Measurements from ENCODE around the gene UVRAG. TPM values are rescaled to one million over a fixed set of nuclear protein-coding genes. Genes with fewer than 3 reads are reported as not detected.

UVRAG gene
- total and polyA plus RNA-seq, 2 of the 13 experiments (the other 11 are each of a cell fraction or from before 2014, with no cell fraction given): 9.7 to 17.3 TPM

DNA sequence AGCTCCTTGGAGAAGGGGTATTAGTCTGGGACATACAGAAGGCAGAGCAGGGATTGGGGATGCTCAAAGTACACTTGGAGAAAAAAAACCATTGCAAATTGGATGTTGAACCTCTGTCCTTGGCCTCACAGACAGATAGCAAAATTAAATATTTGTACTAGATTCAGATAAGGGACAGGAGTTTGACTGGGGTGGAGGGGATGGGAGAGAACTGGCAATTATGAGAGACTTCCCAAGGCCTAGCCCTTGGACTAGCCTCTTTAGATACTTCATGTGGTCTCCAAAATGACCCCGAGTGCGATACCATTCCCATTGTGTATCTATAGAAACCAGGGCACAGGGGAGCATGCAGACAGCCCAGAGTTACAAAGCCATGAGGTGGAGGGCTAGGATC is 30.9 kb upstream of the UVRAG start (continued):
- TF ChIP-seq, protein P1, sequence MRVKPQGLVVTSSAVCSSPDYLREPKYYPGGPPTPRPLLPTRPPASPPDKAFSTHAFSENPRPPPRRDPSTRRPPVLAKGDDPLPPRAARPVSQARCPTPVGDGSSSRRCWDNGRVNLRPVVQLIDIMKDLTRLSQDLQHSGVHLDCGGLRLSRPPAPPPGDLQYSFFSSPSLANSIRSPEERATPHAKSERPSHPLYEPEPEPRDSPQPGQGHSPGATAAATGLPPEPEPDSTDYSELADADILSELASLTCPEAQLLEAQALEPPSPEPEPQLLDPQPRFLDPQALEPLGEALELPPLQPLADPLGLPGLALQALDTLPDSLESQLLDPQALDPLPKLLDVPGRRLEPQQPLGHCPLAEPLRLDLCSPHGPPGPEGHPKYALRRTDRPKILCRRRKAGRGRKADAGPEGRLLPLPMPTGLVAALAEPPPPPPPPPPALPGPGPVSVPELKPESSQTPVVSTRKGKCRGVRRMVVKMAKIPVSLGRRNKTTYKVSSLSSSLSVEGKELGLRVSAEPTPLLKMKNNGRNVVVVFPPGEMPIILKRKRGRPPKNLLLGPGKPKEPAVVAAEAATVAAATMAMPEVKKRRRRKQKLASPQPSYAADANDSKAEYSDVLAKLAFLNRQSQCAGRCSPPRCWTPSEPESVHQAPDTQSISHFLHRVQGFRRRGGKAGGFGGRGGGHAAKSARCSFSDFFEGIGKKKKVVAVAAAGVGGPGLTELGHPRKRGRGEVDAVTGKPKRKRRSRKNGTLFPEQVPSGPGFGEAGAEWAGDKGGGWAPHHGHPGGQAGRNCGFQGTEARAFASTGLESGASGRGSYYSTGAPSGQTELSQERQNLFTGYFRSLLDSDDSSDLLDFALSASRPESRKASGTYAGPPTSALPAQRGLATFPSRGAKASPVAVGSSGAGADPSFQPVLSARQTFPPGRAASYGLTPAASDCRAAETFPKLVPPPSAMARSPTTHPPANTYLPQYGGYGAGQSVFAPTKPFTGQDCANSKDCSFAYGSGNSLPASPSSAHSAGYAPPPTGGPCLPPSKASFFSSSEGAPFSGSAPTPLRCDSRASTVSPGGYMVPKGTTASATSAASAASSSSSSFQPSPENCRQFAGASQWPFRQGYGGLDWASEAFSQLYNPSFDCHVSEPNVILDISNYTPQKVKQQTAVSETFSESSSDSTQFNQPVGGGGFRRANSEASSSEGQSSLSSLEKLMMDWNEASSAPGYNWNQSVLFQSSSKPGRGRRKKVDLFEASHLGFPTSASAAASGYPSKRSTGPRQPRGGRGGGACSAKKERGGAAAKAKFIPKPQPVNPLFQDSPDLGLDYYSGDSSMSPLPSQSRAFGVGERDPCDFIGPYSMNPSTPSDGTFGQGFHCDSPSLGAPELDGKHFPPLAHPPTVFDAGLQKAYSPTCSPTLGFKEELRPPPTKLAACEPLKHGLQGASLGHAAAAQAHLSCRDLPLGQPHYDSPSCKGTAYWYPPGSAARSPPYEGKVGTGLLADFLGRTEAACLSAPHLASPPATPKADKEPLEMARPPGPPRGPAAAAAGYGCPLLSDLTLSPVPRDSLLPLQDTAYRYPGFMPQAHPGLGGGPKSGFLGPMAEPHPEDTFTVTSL (CRISPR knock-in tag; IDR thresholded peaks at IDR 0.05; ENCODE audit: borderline replicate concordance): peak; percentile 74; the same call in 1 of the 2 replicates
- TF ChIP-seq RCOR2 (CRISPR knock-in tag; IDR thresholded peaks at IDR 0.05): peak; percentile 90

DNA sequence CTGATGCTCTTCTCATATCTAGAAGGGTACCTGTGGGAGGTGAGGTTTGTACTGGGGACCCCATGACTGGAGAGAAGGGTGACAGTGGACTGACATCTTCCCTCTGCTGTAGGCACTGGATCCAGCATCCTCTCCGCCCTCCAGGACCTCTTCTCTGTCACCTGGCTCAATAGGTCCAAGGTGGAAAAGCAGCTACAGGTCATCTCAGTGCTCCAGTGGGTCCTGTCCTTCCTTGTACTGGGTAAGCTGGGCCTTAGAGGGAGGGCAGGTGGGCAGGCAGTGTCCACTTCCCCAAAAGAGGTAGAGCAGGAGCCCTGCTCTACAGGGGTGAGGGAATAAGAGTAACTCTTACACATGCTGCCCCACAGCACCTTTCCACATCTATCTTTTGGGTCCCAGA is 30.5 kb upstream of the UVRAG start:
- in situ Hi-C loops (cut with HindIII; ENCODE audit: extremely low pct_ligation_motif_present, low pct_unique_long_range_greater_than_20kb): no loop called here
- H3K36me3 ChIP-seq (replicated peaks in 1 of 2; ENCODE audit: control insufficient read depth in 1 of 2, insufficient read depth in 2 of 2, low read length in 2 of 2): peaks cover 7 to 19% of the 10 kb centered on the region in 2 experiments; a peak in 4 of 5 replicates
- no peak for FAIRE-seq
- no peaks in the 10 kb centered on the region for H3K79me2 ChIP-seq (ENCODE audit: insufficient read depth, low read length)
- 80% methylated on average over 1 of the region's 1 CpG for WGBS (ENCODE audit: low lambda C conversion rate)
- no peaks in the 10 kb centered on the region for H4K20me1 ChIP-seq (ENCODE audit: insufficient read depth, low read length)
- CTCF ChIA-PET (ENCODE audit: low intra/inter-chr PET ratio, low total read pairs): no interaction called here
- intact Hi-C loops (cut with micrococcal nuclease; ENCODE audit: unreplicated experiment): loop anchor here (2.0 kb wide), 1 partner anchor 16 kb away; the partner anchor contains the start of gene DGAT2
- peak overlapping the region; percentile 74 for H3K4me2 ChIP-seq (ENCODE audit: low read depth, low read length)
- no peak overlapping the region for H3K4me3 ChIP-seq (replicated peaks in 1 of 3; ENCODE audit: insufficient read depth in 1 of 3, low read depth in 2 of 3, low read length in 3 of 3)
- peak overlapping the region; percentile 92 for H3K27ac ChIP-seq (ENCODE audit: extremely low read length, insufficient read depth, low read length)
- peak overlapping the region; percentile 49; the same call in 1 of the 2 replicates for H3K9ac ChIP-seq (ENCODE audit: insufficient read depth, low read depth, low read length)
- POLR2A ChIA-PET: interaction anchor here (1.0 to 7.9 kb wide), 9 partner anchors 10 to 222 kb away, joined by 3 to 138 read pairs (median 23); partner anchors contain the start of gene DGAT2
- no peaks in the 10 kb centered on the region for H3K9me3 ChIP-seq (ENCODE audit: low read length)
- no peak for DNase-seq (ENCODE audit: low spot score)
- H3K4me1 ChIP-seq (ENCODE audit: insufficient read depth, low read length): peaks cover 84% of the 10 kb centered on the region
- no peaks in the 10 kb centered on the region for H3K27me3 ChIP-seq (ENCODE audit: control insufficient read depth in 1 of 2, insufficient read depth in 2 of 2, low read length in 2 of 2)
- no peak overlapping the region for H2AFZ ChIP-seq (ENCODE audit: low read length)
- no peak; the same call in 2 of the 3 replicates for ATAC-seq
- BruUV-seq (replicated peaks): no TSS peak
- TF ChIP-seq MTA1 (CRISPR knock-in tag; IDR thresholded peaks at IDR 0.05; ENCODE audit: borderline replicate concordance) (no peak), ZNF75D (CRISPR knock-in tag; IDR thresholded peaks at IDR 0.05; ENCODE audit: borderline replicate concordance) (no peak), MAZ (IDR thresholded peaks at IDR 0.05; ENCODE audit: borderline replicate concordance, low read depth, low read length) (no peak), MAZ (CRISPR knock-in tag; IDR thresholded peaks at IDR 0.05; ENCODE audit: low read depth) (peak; percentile 36; the same call in 1 of the 2 replicates), ZNF354B (CRISPR knock-in tag; IDR thresholded peaks at IDR 0.05) (0 out of 2 replicates have a peak, but pooled peaks have one; percentile 46), FOXK2 (IDR thresholded peaks at IDR 0.05) (no peak), HNRNPH1 (optimal IDR thresholded peaks at IDR 0.05; ENCODE audit: low read depth, low read length) (no peak), ZNF441 (CRISPR knock-in tag; IDR thresholded peaks at IDR 0.05; ENCODE audit: borderline replicate concordance) (no peak), SRY (CRISPR knock-in tag; IDR thresholded peaks at IDR 0.05) (no peak), ZNF44 (CRISPR knock-in tag; IDR thresholded peaks at IDR 0.05) (no peak), ZNF615 (CRISPR knock-in tag; IDR thresholded peaks at IDR 0.05; ENCODE audit: borderline replicate concordance) (no peak), ZSCAN31 (CRISPR knock-in tag; IDR thresholded peaks at IDR 0.05; ENCODE audit: low read depth) (no peak)
- TF ChIP-seq, protein P2, sequence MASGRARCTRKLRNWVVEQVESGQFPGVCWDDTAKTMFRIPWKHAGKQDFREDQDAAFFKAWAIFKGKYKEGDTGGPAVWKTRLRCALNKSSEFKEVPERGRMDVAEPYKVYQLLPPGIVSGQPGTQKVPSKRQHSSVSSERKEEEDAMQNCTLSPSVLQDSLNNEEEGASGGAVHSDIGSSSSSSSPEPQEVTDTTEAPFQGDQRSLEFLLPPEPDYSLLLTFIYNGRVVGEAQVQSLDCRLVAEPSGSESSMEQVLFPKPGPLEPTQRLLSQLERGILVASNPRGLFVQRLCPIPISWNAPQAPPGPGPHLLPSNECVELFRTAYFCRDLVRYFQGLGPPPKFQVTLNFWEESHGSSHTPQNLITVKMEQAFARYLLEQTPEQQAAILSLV (CRISPR knock-in tag; IDR thresholded peaks at IDR 0.05; ENCODE audit: borderline replicate concordance): no peak
- TF ChIP-seq, protein P3, sequence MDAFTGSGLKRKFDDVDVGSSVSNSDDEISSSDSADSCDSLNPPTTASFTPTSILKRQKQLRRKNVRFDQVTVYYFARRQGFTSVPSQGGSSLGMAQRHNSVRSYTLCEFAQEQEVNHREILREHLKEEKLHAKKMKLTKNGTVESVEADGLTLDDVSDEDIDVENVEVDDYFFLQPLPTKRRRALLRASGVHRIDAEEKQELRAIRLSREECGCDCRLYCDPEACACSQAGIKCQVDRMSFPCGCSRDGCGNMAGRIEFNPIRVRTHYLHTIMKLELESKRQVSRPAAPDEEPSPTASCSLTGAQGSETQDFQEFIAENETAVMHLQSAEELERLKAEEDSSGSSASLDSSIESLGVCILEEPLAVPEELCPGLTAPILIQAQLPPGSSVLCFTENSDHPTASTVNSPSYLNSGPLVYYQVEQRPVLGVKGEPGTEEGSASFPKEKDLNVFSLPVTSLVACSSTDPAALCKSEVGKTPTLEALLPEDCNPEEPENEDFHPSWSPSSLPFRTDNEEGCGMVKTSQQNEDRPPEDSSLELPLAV (CRISPR knock-in tag; conservative IDR thresholded peaks at IDR 0.05; ENCODE audit: low read depth): no peak

Data from HepG2 (cell line).